GM20000 (cell line): Measurements from ENCODE around the gene MAG.

ENCODE experiments used
- DNase-seq: peaks from one replicate; pipeline ENCODE4 v3.0.0; 2012; ENCODE audit warnings: low spot score
- CTCF ChIP-seq: IDR thresholded peaks from 2 replicates; pipeline ENCODE4 v1.5.1; 2012; ENCODE audit warnings: mild to moderate bottlenecking, control low read depth; ENCODE audit errors: extremely low read depth, missing control alignments

The MAG gene

GRCh38 chr19:35249848-35250711 lies 41.9 kb upstream of the MAG start:
- TF ChIP-seq CTCF, result no peak
- DNase-seq, result peak; percentile 2

GRCh38 chr19:35251456-35251855 lies 40.5 kb upstream of the MAG start:
- no peak for TF ChIP-seq CTCF
- DNase-seq, result no peak

- TF ChIP-seq CTCF, result no peak
- peak; percentile 1 for DNase-seq
Observed at GRCh38 chr19:35253316-35254286, 38.4 kb upstream of the MAG start.

- TF ChIP-seq CTCF, result no peak
- DNase-seq, result no peak
Observed at GRCh38 chr19:35254341-35255297, 37.3 kb upstream of the MAG start.

- TF ChIP-seq CTCF, result no peak
- no peak for DNase-seq
Observed at GRCh38 chr19:35256566-35256965, 35.4 kb upstream of the MAG start.

- DNase-seq, result no peak
- no peak for TF ChIP-seq CTCF
Observed at GRCh38 chr19:35257113-35257461, 34.9 kb upstream of the MAG start.
